ENCODE results near the gene TRIP10. TPM values are rescaled to one million over a fixed set of nuclear protein-coding genes. Genes with fewer than 3 reads are reported as not detected.

Gene TRIP10
- total RNA-seq, 1 experiment from 2014 or later, result 49.7 TPM

DNA sequence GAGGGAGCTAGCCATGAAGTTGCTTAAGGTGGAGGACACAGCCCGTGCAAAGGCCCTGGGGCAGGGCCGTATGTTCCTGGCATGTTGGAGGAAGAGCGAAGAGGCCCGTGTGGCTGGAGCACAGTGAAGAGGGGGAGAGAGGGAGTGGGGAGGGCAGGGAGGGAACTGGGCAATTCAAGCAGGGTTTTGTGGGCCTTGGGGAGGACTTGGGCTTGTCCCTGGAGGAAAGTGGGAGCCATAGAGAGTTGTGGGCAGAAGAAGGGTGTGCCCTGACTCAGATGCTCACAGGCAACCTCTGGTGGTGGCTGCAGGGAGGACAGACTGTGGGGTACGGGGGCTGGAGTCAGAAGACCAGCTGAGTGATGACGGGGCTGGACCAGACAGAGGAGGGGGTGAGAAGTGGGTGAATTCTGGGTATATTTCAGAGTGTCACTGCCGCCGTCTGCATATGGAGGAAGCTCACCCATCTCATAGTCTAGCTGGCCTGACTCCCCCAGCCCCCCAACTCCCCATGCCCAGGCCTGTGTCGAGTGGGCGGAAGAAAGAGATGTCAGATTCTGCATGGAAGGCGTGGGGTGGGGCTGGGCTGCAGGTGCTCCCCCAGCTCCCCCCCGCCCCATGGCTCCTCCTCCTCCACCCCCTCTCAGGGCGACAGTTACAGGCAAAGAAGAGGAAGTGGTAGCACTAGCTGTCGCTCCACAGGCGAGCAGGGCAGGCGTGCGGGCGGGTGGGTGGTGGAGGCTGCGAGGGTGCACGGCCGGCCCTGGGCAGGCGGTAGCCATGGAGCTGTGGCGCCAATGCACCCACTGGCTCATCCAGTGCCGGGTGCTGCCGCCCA is 32.8 kb downstream of the TRIP10 start, which contains the start of gene VAV1:
VAV1 (plus strand) TSS at position 681 of the 838 bp plus-strand sequence; CDS start at position 781, 100 bp downstream.
- no peak for DNase-seq (ENCODE audit: unreplicated experiment)
- H3K36me3 Mint-ChIP-seq (ENCODE audit: insufficient read depth, unreplicated experiment), result peaks cover 6% of the 10 kb centered on the region
- ChIA-PET CTCF (interaction anchor here (0.6 kb wide), 3 partner anchors 40 to 140 kb away, joined by 3 to 4 read pairs (median 3); no protein-coding TSS in a partner anchor), POLR2A (no interaction called here)
- peaks cover 12% of the 10 kb centered on the region for H3K27me3 Mint-ChIP-seq (ENCODE audit: insufficient read depth, unreplicated experiment)
- H3K4me3 Mint-ChIP-seq (ENCODE audit: unreplicated experiment), result no peak within 1 kb of the TSS
- TF ChIP-seq, protein P1, sequence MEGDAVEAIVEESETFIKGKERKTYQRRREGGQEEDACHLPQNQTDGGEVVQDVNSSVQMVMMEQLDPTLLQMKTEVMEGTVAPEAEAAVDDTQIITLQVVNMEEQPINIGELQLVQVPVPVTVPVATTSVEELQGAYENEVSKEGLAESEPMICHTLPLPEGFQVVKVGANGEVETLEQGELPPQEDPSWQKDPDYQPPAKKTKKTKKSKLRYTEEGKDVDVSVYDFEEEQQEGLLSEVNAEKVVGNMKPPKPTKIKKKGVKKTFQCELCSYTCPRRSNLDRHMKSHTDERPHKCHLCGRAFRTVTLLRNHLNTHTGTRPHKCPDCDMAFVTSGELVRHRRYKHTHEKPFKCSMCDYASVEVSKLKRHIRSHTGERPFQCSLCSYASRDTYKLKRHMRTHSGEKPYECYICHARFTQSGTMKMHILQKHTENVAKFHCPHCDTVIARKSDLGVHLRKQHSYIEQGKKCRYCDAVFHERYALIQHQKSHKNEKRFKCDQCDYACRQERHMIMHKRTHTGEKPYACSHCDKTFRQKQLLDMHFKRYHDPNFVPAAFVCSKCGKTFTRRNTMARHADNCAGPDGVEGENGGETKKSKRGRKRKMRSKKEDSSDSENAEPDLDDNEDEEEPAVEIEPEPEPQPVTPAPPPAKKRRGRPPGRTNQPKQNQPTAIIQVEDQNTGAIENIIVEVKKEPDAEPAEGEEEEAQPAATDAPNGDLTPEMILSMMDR (IDR thresholded peaks at IDR 0.05; ENCODE audit: unreplicated experiment), result peak; percentile 9
- intact Hi-C loops (cut with micrococcal nuclease), result no loop called here
- H3K9me3 Mint-ChIP-seq (ENCODE audit: unreplicated experiment), result peaks cover 16% of the 10 kb centered on the region
- no peak within 1 kb of the TSS for H3K27ac Mint-ChIP-seq (ENCODE audit: low read depth, unreplicated experiment)
- BruUV-seq (replicated peaks), result no TSS peak
- H3K4me1 Mint-ChIP-seq (ENCODE audit: insufficient read depth, unreplicated experiment), result no peaks in the 10 kb centered on the region

DNA sequence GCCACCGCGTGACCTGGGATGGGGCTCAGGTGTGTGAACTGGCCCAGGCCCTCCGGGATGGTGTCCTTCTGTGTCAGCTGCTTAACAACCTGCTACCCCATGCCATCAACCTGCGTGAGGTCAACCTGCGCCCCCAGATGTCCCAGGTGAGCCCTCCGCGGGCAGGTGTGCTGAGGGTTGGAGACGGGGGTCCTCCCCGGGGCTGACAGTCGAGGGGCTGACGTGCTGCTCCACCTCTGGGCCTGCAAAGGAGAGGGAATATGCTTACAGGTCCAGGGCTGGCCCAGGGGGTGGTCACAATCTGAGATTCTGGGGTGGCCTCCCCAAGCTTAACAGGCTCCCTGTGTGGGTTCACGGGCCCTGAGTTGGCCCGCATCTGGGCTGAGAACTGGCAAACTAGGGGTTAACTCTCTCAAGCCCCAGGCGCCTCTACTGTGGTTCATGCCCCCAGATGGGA is 33.4 kb downstream of the TRIP10 start:
- Mint-ChIP-seq H3K4me3 (ENCODE audit: unreplicated experiment) (no peak overlapping the region), H3K27me3 (ENCODE audit: insufficient read depth, unreplicated experiment) (peaks cover 12% of the 10 kb centered on the region), H3K4me1 (ENCODE audit: insufficient read depth, unreplicated experiment) (no peaks in the 10 kb centered on the region), H3K9me3 (ENCODE audit: unreplicated experiment) (peaks cover 17% of the 10 kb centered on the region), H3K27ac (ENCODE audit: low read depth, unreplicated experiment) (no peak overlapping the region), H3K36me3 (ENCODE audit: insufficient read depth, unreplicated experiment) (no peaks in the 10 kb centered on the region)
- no peak for DNase-seq (ENCODE audit: unreplicated experiment)
- ChIA-PET POLR2A (no interaction called here), CTCF (interaction anchor here (0.6 kb wide), 2 partner anchors 40 to 835 kb away, joined by 3 to 4 read pairs; no protein-coding TSS in a partner anchor)
- TF ChIP-seq, protein P1 (IDR thresholded peaks at IDR 0.05; ENCODE audit: unreplicated experiment), result no peak
- intact Hi-C loops (cut with micrococcal nuclease), result no loop called here
- BruUV-seq (replicated peaks), result no TSS peak

DNA sequence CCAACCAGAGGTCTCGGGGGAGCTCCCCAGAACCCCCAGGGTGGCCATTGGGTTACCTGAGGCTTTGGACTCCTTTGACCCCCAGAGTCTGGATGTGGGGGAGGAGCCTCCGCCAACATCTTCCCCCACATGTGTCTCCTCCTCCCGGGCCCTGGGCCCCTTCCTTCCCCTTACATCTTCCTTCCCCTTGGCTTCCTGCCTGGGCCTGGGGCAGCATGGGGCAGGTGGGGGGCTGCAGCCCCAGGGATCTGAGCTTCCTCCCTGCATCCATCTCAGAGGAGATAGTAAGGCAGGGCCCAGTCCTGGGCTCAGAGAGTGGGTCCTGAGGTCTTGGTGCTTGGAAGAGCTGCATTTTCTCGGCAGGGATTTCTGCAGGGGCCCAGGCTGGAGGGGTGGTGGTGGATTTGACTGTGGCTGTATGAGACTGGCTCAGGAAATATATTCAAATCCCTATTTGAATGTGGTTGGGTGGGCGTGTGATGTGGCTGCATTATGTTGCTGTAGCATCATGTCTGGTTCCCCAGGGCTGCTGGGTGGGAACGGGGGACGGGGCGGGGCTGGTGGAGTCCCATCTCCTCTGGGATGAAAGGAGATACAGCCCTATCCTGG is 33.9 kb downstream of the TRIP10 start:
- intact Hi-C loops (cut with micrococcal nuclease), result no loop called here
- ChIA-PET CTCF (interaction anchor here (0.6 kb wide), 1 partner anchor 835 kb away, joined by 3 read pairs; no protein-coding TSS in a partner anchor), POLR2A (no interaction called here)
- TF ChIP-seq, protein P1 (IDR thresholded peaks at IDR 0.05; ENCODE audit: unreplicated experiment), result no peak
- Mint-ChIP-seq H3K4me3 (ENCODE audit: unreplicated experiment) (no peak overlapping the region), H3K27ac (ENCODE audit: low read depth, unreplicated experiment) (no peak overlapping the region), H3K9me3 (ENCODE audit: unreplicated experiment) (peaks cover 17% of the 10 kb centered on the region), H3K4me1 (ENCODE audit: insufficient read depth, unreplicated experiment) (no peaks in the 10 kb centered on the region), H3K27me3 (ENCODE audit: insufficient read depth, unreplicated experiment) (peaks cover 12% of the 10 kb centered on the region), H3K36me3 (ENCODE audit: insufficient read depth, unreplicated experiment) (no peaks in the 10 kb centered on the region)
- DNase-seq (ENCODE audit: unreplicated experiment), result no peak
- no TSS peak for BruUV-seq (replicated peaks)
